Measurements from ENCODE around the gene PTPRN. TPM values are rescaled to one million over a fixed set of nuclear protein-coding genes. Genes with fewer than 3 reads are reported as not detected.
A peak's percentile ranks its signal among the peaks of the same experiment; 100 is the strongest.

PTPRN gene
- total and polyA plus RNA-seq, 2 experiments from 2014 or later: 5.1 to 22.1 TPM

DNA sequence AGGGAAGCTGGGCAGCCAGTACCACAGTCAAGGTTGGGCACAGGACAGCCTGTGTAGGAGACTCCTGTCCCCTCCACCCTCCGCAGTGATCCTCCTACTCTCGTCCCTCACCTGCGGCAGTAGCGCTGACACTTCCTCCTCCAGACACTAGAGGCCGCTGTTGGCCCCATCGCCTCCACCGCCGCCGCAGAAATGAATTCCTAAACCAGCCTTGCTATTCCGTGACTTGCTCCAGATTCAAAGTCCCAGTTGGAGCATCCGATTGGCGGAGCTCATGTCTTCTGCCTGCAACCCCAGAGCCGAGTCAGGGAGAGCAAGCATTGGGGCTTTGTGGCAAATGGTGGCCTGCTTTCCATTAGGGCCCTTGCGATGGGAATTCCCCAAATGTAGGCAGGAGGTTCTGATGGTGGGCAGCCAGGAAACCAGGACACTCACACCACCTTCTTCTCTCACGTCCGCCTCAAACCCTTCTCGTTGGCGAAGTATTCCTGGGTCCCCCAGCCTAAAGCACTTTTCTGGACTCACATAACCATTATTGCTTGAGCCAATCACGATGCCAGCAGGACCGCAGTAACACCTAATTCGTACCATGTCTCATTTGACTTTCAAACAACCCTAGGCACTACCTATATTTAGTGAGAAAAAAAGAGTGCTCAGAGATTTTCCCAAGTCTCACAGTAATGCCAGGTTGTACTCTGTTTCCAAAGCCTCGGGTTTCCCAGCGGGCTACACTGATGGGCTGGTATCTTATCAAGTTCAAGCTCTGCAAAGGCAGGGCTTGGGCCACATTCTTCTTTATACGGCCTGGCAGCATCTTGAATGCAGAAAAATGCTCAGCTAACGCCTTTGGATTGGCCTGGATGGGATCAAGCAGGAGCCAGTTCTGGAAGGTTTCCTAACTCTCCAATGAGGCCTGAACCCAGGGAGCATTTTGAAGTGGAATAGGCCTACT is 31.2 kb downstream of the PTPRN start:
- Histone ChIP-seq H3K79me2 (replicated peaks; ENCODE audit: insufficient read depth) (no peaks in the 10 kb centered on the region), H3K4me1 (ENCODE audit: insufficient read depth) (peaks cover 35% of the 10 kb centered on the region), H2AFZ (peak overlapping the region; percentile 80), H3K4me3 (peak overlapping the region; percentile 83), H3F3A (replicated peaks; ENCODE audit: low read depth) (no peaks in the 10 kb centered on the region), H3K9me2 (ENCODE audit: insufficient read depth) (no peaks in the 10 kb centered on the region), H3K4me2 (peak overlapping the region; percentile 95), H3K27me3 (ENCODE audit: insufficient read depth) (no peaks in the 10 kb centered on the region), H3K36me3 (ENCODE audit: insufficient read depth) (no peaks in the 10 kb centered on the region; the same call in 1 of the 2 replicates), H3K27ac (ENCODE audit: low read depth) (no peak overlapping the region), H4K20me1 (replicated peaks; ENCODE audit: insufficient read depth) (no peaks in the 10 kb centered on the region)
- Mint-ChIP-seq H3K36me3 (ENCODE audit: low read depth) (peaks cover 9% of the 10 kb centered on the region; the same call in 1 of the 3 replicates), H3K4me1 (peaks cover 43% of the 10 kb centered on the region), H3K27ac (peak overlapping the region; percentile 84; the same call in 1 of the 2 replicates), H3K4me3 (peak overlapping the region; percentile 85), H3K9me3 (no peaks in the 10 kb centered on the region), H3K27me3 (ENCODE audit: insufficient read depth, low read depth, poor library complexity) (peaks cover 16% of the 10 kb centered on the region)
- ATAC-seq (peak; percentile 67), DNase-seq (ENCODE audit: low spot score) (peak; percentile 92)
- TF ChIP-seq POLR2AphosphoS5 (IDR thresholded peaks at IDR 0.05; ENCODE audit: low read depth) (peak; percentile 9; the same call in 1 of the 2 replicates), JUNB (IDR thresholded peaks at IDR 0.05; ENCODE audit: unreplicated experiment) (no peak)
- TF ChIP-seq, protein P1, sequence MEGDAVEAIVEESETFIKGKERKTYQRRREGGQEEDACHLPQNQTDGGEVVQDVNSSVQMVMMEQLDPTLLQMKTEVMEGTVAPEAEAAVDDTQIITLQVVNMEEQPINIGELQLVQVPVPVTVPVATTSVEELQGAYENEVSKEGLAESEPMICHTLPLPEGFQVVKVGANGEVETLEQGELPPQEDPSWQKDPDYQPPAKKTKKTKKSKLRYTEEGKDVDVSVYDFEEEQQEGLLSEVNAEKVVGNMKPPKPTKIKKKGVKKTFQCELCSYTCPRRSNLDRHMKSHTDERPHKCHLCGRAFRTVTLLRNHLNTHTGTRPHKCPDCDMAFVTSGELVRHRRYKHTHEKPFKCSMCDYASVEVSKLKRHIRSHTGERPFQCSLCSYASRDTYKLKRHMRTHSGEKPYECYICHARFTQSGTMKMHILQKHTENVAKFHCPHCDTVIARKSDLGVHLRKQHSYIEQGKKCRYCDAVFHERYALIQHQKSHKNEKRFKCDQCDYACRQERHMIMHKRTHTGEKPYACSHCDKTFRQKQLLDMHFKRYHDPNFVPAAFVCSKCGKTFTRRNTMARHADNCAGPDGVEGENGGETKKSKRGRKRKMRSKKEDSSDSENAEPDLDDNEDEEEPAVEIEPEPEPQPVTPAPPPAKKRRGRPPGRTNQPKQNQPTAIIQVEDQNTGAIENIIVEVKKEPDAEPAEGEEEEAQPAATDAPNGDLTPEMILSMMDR (conservative IDR thresholded peaks at IDR 0.05; ENCODE audit: low read depth in 2 of 2): peak; percentile 88 to 94

DNA sequence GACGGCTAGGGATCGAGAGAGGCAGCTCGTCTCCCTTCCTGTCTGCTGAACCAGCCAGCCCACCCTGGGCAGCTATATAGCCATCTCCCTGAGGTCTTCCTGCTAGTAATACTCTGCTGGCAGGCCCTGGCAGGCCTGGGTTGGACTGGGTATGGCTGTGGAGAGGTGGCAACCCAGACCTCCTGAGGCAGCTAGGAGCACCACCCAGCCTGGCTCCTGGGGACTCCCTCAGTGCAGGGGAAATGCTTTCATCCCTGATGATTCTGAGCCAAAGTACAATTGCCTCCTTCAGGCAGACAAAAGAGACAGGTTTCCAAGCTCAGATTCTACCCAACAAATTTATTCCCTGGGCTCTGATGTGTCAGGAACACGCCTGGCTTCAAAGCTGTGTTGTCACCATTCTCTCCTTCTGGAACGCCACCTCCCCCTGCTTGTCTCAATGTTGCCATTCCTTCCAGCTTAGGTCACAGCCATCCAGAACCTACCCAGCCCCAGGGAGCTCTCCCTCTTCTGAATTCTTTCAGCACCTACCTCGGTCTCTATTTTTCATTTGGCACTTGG is 34.8 kb downstream of the PTPRN start:
- no peak overlapping the region for H3K27ac ChIP-seq (ENCODE audit: low read depth)
- no peak overlapping the region for H3K27ac Mint-ChIP-seq
- TF ChIP-seq CREB1 (CRISPR knock-in tag; IDR thresholded peaks at IDR 0.05; ENCODE audit: low read depth): no peak
- no peak for TF ChIP-seq STAT1 (IDR thresholded peaks at IDR 0.05; ENCODE audit: unreplicated experiment)
- TF ChIP-seq POLR2AphosphoS5 (IDR thresholded peaks at IDR 0.05; ENCODE audit: low read depth): no peak
- TF ChIP-seq, protein P2, sequence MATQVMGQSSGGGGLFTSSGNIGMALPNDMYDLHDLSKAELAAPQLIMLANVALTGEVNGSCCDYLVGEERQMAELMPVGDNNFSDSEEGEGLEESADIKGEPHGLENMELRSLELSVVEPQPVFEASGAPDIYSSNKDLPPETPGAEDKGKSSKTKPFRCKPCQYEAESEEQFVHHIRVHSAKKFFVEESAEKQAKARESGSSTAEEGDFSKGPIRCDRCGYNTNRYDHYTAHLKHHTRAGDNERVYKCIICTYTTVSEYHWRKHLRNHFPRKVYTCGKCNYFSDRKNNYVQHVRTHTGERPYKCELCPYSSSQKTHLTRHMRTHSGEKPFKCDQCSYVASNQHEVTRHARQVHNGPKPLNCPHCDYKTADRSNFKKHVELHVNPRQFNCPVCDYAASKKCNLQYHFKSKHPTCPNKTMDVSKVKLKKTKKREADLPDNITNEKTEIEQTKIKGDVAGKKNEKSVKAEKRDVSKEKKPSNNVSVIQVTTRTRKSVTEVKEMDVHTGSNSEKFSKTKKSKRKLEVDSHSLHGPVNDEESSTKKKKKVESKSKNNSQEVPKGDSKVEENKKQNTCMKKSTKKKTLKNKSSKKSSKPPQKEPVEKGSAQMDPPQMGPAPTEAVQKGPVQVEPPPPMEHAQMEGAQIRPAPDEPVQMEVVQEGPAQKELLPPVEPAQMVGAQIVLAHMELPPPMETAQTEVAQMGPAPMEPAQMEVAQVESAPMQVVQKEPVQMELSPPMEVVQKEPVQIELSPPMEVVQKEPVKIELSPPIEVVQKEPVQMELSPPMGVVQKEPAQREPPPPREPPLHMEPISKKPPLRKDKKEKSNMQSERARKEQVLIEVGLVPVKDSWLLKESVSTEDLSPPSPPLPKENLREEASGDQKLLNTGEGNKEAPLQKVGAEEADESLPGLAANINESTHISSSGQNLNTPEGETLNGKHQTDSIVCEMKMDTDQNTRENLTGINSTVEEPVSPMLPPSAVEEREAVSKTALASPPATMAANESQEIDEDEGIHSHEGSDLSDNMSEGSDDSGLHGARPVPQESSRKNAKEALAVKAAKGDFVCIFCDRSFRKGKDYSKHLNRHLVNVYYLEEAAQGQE (IDR thresholded peaks at IDR 0.05; ENCODE audit: unreplicated experiment): no peak
- TF ChIP-seq EZH2 (IDR thresholded peaks at IDR 0.05; ENCODE audit: low read depth, unreplicated experiment): no peak
- TF ChIP-seq EZH2phosphoT487 (IDR thresholded peaks at IDR 0.05; ENCODE audit: unreplicated experiment): no peak
- no peak for TF ChIP-seq NANOG (IDR thresholded peaks at IDR 0.05; ENCODE audit: borderline replicate concordance)
- no peak for TF ChIP-seq ZNF331 (CRISPR knock-in tag; IDR thresholded peaks at IDR 0.05; ENCODE audit: low read depth)

More for the DNA sequence above, 34.8 kb downstream of the PTPRN start:
- Histone ChIP-seq H4K20me1 (replicated peaks; ENCODE audit: insufficient read depth) (no peaks in the 10 kb centered on the region), H3K4me2 (peak overlapping the region; percentile 69), H2AFZ (peak overlapping the region; percentile 69; the same call in 1 of the 2 replicates), H3K4me3 (no peak overlapping the region; the same call in 1 of the 2 replicates), H3K36me3 (ENCODE audit: insufficient read depth) (no peaks in the 10 kb centered on the region), H3K9me2 (ENCODE audit: insufficient read depth) (no peaks in the 10 kb centered on the region), H3K27me3 (ENCODE audit: insufficient read depth) (no peaks in the 10 kb centered on the region), H3K79me2 (replicated peaks; ENCODE audit: insufficient read depth) (no peaks in the 10 kb centered on the region), H3F3A (replicated peaks; ENCODE audit: low read depth) (no peaks in the 10 kb centered on the region), H3K4me1 (ENCODE audit: insufficient read depth) (peaks cover 28% of the 10 kb centered on the region)
- ATAC-seq (peak; percentile 8), DNase-seq (ENCODE audit: low spot score) (peak; percentile 72)
- Mint-ChIP-seq H3K36me3 (ENCODE audit: low read depth) (no peaks in the 10 kb centered on the region), H3K27me3 (ENCODE audit: insufficient read depth, low read depth, poor library complexity) (peaks cover 28% of the 10 kb centered on the region), H3K9me3 (no peaks in the 10 kb centered on the region), H3K4me1 (peaks cover 35% of the 10 kb centered on the region), H3K4me3 (no peak overlapping the region; the same call in 2 of the 3 replicates)

Measured in GM23338 (cell line).